Fibroblast of villous mesenchyme (primary cell): ENCODE data around the gene IL25. TPM values are rescaled to one million over a fixed set of nuclear protein-coding genes. Genes with fewer than 3 reads are reported as not detected.
A peak's percentile ranks its signal among the peaks of the same experiment; 100 is the strongest.

ENCODE experiments used
- DNase-seq: peaks from one replicate; pipeline ENCODE4 v3.0.0-alpha.2; 2010; ENCODE audit warnings: low read depth
- H3K4me3 ChIP-seq: 2 replicates; pipeline ENCODE4 v1.5.1; 2011; ENCODE audit warnings: low read depth, mild to moderate bottlenecking, low read length
- total RNA-seq: library from RNA; depleted of rRNA; stranded (reverse); fragments of >200 nt; gene quantifications from 2 replicates; pipeline ENCODE4 v1.2.3, GENCODE V29; 2012
- TF ChIP-seq, protein P1 (sequence below): IDR thresholded peaks from 2 replicates; pipeline ENCODE4 v1.5.1; 2012; ENCODE audit warnings: low read depth, mild to moderate bottlenecking, low read length; ENCODE audit not compliant: insufficient read depth

The IL25 gene
- total RNA-seq, 1 donor: not detected

- H3K4me3 ChIP-seq: peak within 1 kb of the TSS; percentile 60
- TF ChIP-seq, protein P1, sequence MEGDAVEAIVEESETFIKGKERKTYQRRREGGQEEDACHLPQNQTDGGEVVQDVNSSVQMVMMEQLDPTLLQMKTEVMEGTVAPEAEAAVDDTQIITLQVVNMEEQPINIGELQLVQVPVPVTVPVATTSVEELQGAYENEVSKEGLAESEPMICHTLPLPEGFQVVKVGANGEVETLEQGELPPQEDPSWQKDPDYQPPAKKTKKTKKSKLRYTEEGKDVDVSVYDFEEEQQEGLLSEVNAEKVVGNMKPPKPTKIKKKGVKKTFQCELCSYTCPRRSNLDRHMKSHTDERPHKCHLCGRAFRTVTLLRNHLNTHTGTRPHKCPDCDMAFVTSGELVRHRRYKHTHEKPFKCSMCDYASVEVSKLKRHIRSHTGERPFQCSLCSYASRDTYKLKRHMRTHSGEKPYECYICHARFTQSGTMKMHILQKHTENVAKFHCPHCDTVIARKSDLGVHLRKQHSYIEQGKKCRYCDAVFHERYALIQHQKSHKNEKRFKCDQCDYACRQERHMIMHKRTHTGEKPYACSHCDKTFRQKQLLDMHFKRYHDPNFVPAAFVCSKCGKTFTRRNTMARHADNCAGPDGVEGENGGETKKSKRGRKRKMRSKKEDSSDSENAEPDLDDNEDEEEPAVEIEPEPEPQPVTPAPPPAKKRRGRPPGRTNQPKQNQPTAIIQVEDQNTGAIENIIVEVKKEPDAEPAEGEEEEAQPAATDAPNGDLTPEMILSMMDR: no peak
- DNase-seq: peak; percentile 33
These were observed 7.4 kb upstream of the IL25 start, which contains the start of gene EFS for GRCh38 chr14:23365036-23365731. TSS of gene EFS (minus strand) at chr14:23365172. CDS start at chr14:23365025, 147 bp downstream.

GRCh38 chr14:23365732-23366425 is 6.7 kb upstream of the IL25 start:
- DNase-seq: peak; percentile 77
- TF ChIP-seq, protein P1: no peak
- H3K4me3 ChIP-seq: peak overlapping the region; percentile 55

DNA sequence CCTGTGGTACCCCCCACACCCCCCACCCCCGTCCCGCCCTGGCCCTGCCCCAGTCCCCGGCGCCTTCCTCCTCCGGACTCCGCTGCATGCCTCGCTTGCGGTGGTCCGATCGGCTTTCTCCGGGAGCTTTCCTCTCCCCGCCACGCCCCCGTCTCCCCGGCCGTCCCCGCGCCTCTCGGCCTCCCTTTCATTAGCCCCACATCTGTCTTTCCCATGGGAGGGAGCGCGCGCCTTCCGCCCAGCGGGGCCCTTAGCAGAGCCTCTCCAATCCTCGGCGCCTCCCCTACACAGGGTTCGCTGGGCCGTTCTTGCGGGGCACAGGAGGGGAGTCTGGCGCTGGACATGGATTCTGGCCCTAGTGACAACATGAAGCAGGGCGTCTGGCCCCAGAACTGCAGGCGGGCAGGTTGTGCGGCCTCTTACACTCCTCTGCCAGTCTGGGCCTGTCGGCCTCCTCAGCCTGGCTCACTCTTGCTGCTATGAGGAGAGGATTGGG is 6.1 kb upstream of the IL25 start:
- TF ChIP-seq, protein P1: no peak
- peak overlapping the region; percentile 55 for H3K4me3 ChIP-seq
- peak; percentile 77 for DNase-seq

GRCh38 chr14:23370221-23370620 is 2.4 kb upstream of the IL25 start:
- DNase-seq: no peak
- H3K4me3 ChIP-seq: no peak overlapping the region
- TF ChIP-seq, protein P1: no peak

- TF ChIP-seq, protein P1: no peak
- H3K4me3 ChIP-seq: no peak overlapping the region
- DNase-seq: no peak
These were observed 744 bp upstream of the IL25 start for GRCh38 chr14:23371865-23372264.

- DNase-seq: no peak
- no peak overlapping the region for H3K4me3 ChIP-seq
- TF ChIP-seq, protein P1: no peak
These were observed 432 bp downstream of the IL25 start for GRCh38 chr14:23373041-23373440.
